ENCODE measurements around the gene GALNT18.
A peak's percentile ranks its signal among the peaks of the same experiment; 100 is the strongest.

Gene GALNT18

GRCh38 chr11:11524436-11525061, 97.3 kb downstream of the GALNT18 start:
- no peak for DNase-seq

GRCh38 chr11:11522591-11522990, 99.2 kb downstream of the GALNT18 start:
- DNase-seq = no peak

GRCh38 chr11:11521306-11522002, 100.4 kb downstream of the GALNT18 start:
- DNase-seq = no peak

- DNase-seq = no peak
Observed at GRCh38 chr11:11520231-11521015, 101.4 kb downstream of the GALNT18 start.

GRCh38 chr11:11519184-11519583, 102.6 kb downstream of the GALNT18 start:
- no peak for DNase-seq

GRCh38 chr11:11514246-11514645, 107.6 kb downstream of the GALNT18 start:
- DNase-seq = no peak

- DNase-seq = no peak
Observed at GRCh38 chr11:11513422-11513821, 108.4 kb downstream of the GALNT18 start.

GRCh38 chr11:11512929-11513328, 108.9 kb downstream of the GALNT18 start:
- DNase-seq = no peak

- DNase-seq = no peak
Observed at GRCh38 chr11:11512502-11512901, 109.3 kb downstream of the GALNT18 start.

- DNase-seq = no peak
Observed at GRCh38 chr11:11512090-11512489, 109.7 kb downstream of the GALNT18 start.

- peak; percentile 40 for DNase-seq
Observed at GRCh38 chr11:11510939-11511338, 110.9 kb downstream of the GALNT18 start.

- no peak for DNase-seq
Observed at GRCh38 chr11:11505692-11506091, 116.1 kb downstream of the GALNT18 start.

- DNase-seq = peak; percentile 59
Observed at GRCh38 chr11:11505190-11505589, 116.6 kb downstream of the GALNT18 start.

GRCh38 chr11:11504071-11504470, 117.7 kb downstream of the GALNT18 start:
- no peak for DNase-seq

- DNase-seq = no peak
Observed at GRCh38 chr11:11502263-11502861, 119.4 kb downstream of the GALNT18 start.

GRCh38 chr11:11501546-11502262, 120.1 kb downstream of the GALNT18 start:
- no peak for DNase-seq

- no peak for DNase-seq
Observed at GRCh38 chr11:11500744-11501487, 120.9 kb downstream of the GALNT18 start.

GRCh38 chr11:11499300-11499699, 122.5 kb downstream of the GALNT18 start:
- DNase-seq = no peak

- DNase-seq = no peak
Observed at GRCh38 chr11:11498195-11498594, 123.6 kb downstream of the GALNT18 start.

- no peak for DNase-seq
Observed at GRCh38 chr11:11496879-11497278, 124.9 kb downstream of the GALNT18 start.

- DNase-seq = no peak
Observed at GRCh38 chr11:11494348-11494747, 127.5 kb downstream of the GALNT18 start.

GRCh38 chr11:11493698-11494097, 128.1 kb downstream of the GALNT18 start:
- DNase-seq = no peak

All from NCI-H226 (cell line).